WERI-Rb-1 (cell line): ENCODE results near the gene GPC5.

Source experiments
- DNase-seq: peaks from one replicate; pipeline ENCODE4 v3.0.0-alpha.2; 2020
- H3K27ac ChIP-seq: fragments of 250-450 bp; sonication (Bioruptor Pico); 2 replicates; pipeline ENCODE4 v1.5.1; 2020; ENCODE audit warnings: mild to moderate bottlenecking, moderate library complexity
- H3K27me3 ChIP-seq: fragments of 250-450 bp; sonication (Bioruptor Pico); 2 replicates; pipeline ENCODE4 v1.5.1; 2021; ENCODE audit warnings: mild to moderate bottlenecking, low read depth, moderate library complexity; ENCODE audit not compliant: insufficient read depth, severe bottlenecking
- H3K36me3 ChIP-seq: fragments of 250-450 bp; sonication (Bioruptor Pico); 2 replicates; pipeline ENCODE4 v1.5.1; 2020; ENCODE audit warnings: mild to moderate bottlenecking, moderate library complexity
- H3K4me3 ChIP-seq: 2 replicates; pipeline ENCODE4 v1.5.1; 2011; ENCODE audit warnings: low read depth, mild to moderate bottlenecking, control low read depth, low read length
- H3K9me3 ChIP-seq: fragments of 250-450 bp; sonication (Bioruptor Pico); 2 replicates; pipeline ENCODE4 v1.5.1; 2021; ENCODE audit warnings: mild to moderate bottlenecking, moderate library complexity; ENCODE audit not compliant: severe bottlenecking
- CTCF ChIP-seq: IDR thresholded peaks from 2 replicates; pipeline ENCODE4 v1.5.1; 2011; ENCODE audit warnings: low read depth, mild to moderate bottlenecking, control low read depth, inconsistent platforms, low read length

Gene GPC5

GRCh38 chr13:92807966-92808365 lies 1409.5 kb downstream of the GPC5 start:
- DNase-seq, result no peak
- no peak overlapping the region for H3K4me3 ChIP-seq

GRCh38 chr13:92821324-92821723 lies 1422.9 kb downstream of the GPC5 start:
- H3K36me3 ChIP-seq, result no peaks in the 10 kb centered on the region
- no peak for DNase-seq
- H3K27ac ChIP-seq, result no peak overlapping the region
- no peaks in the 10 kb centered on the region for H3K27me3 ChIP-seq
- no peak overlapping the region for H3K4me3 ChIP-seq
- H3K9me3 ChIP-seq, result no peaks in the 10 kb centered on the region
- TF ChIP-seq CTCF, result no peak

More at GRCh38 chr13:92807966-92808365, 1409.5 kb downstream of the GPC5 start:
- no peaks in the 10 kb centered on the region for H3K27me3 ChIP-seq
- H3K27ac ChIP-seq, result no peak overlapping the region
- TF ChIP-seq CTCF, result no peak
- H3K9me3 ChIP-seq, result no peaks in the 10 kb centered on the region
- no peaks in the 10 kb centered on the region for H3K36me3 ChIP-seq

- Histone ChIP-seq H3K27ac (no peak overlapping the region), H3K9me3 (no peaks in the 10 kb centered on the region), H3K36me3 (no peaks in the 10 kb centered on the region), H3K4me3 (no peak overlapping the region), H3K27me3 (no peaks in the 10 kb centered on the region)
- no peak for DNase-seq
- no peak for TF ChIP-seq CTCF
Observed at GRCh38 chr13:92823059-92823458, 1424.6 kb downstream of the GPC5 start.

- no peak overlapping the region for H3K27ac ChIP-seq
- no peak for DNase-seq
- H3K27me3 ChIP-seq, result no peaks in the 10 kb centered on the region
- H3K9me3 ChIP-seq, result no peaks in the 10 kb centered on the region
- no peak for TF ChIP-seq CTCF
- no peaks in the 10 kb centered on the region for H3K36me3 ChIP-seq
- H3K4me3 ChIP-seq, result no peak overlapping the region
Observed at GRCh38 chr13:92825938-92826596, 1427.6 kb downstream of the GPC5 start.

- Histone ChIP-seq H3K36me3 (no peaks in the 10 kb centered on the region), H3K27me3 (no peaks in the 10 kb centered on the region), H3K4me3 (no peak overlapping the region), H3K27ac (no peak overlapping the region), H3K9me3 (no peaks in the 10 kb centered on the region)
- TF ChIP-seq CTCF, result no peak
- no peak for DNase-seq
Observed at GRCh38 chr13:92827503-92827902, 1429.1 kb downstream of the GPC5 start.

- no peaks in the 10 kb centered on the region for H3K27me3 ChIP-seq
- H3K9me3 ChIP-seq, result no peaks in the 10 kb centered on the region
- no peak for DNase-seq
- TF ChIP-seq CTCF, result no peak
- H3K36me3 ChIP-seq, result no peaks in the 10 kb centered on the region
- H3K4me3 ChIP-seq, result no peak overlapping the region
- no peak overlapping the region for H3K27ac ChIP-seq
Observed at GRCh38 chr13:92829930-92830329, 1431.5 kb downstream of the GPC5 start.
